Measurements from ENCODE around the gene C10orf62.
"Not testable (repeated sequence)": the region's sequence is repeated elsewhere in the genome, so short reads cannot be mapped to it uniquely, and the experiment has no call there.

C10orf62 gene

DNA sequence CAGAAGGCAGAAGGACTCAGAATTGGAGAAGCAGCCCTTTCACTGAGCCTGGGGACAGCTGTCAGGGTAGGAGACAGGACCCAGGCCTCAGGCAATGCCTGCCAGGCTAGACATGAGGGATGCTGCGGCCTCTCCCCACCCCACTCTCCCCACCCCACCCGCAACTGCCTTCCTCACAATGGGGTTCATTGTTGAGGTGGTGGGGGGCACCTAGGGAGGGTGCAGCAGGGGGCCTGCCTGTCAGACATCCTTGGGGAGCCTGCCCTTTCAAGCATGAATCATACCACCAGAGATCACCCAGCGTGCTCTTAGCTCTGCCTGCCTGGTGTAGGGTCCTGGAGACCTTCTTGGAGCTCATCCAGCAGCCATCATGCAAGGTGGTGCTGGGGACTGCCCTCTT, at the start of gene C10orf62:
Gene C10orf62 (plus strand): TSS at position 243 of the 400 bp plus-strand sequence. CDS start 177 bp downstream, outside the sequence.
- DNase-seq (ENCODE audit: low read depth in 2 of 2): no peak

GRCh38 chr10:97540669-97541500, 48.6 kb upstream of the C10orf62 start:
- DNase-seq (ENCODE audit: low read depth in 2 of 2): no peak

DNA sequence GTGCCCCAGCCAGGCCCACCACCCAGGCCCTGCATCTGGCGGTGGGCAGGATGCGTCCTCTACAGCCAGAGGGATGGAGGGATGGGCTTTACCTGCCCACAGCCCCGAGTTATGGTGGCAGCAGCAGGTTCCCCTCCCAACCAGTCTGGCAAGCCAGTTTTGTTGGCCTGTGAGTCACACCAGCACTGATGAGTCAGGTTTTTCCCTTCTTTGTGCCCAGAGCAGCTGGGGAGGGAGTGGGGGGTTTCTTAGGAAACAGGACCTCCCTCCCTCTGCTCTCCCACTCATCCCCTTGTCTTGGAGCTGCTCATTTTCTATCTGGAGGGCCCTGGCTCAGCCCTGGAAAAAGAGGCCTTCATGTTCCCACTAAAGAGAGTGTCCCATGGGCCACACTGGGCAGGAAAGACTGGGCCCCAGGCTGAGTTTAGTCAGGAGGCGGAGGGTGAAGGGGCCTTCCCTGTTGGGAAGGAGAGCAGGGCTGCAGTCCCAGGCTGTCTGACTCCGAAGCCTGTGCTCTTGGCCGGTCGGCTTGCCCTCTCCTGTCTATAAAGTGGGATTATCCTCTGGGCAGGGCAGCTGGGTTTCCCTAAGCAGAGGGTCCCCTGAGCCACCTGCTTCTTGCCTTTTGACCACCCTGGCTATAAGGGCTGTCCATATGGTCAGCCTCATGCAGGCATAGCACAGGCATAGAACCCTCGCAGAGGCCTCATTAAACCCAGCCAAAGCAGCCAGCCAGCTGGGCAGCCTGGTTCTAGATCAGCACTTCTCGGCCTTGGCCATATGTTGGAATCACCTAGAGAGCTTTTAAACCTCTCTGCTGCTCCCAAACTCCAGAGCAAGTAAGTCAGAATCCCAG, 47.1 kb upstream of the C10orf62 start:
- no peak for DNase-seq (ENCODE audit: low read depth in 2 of 2)

DNA sequence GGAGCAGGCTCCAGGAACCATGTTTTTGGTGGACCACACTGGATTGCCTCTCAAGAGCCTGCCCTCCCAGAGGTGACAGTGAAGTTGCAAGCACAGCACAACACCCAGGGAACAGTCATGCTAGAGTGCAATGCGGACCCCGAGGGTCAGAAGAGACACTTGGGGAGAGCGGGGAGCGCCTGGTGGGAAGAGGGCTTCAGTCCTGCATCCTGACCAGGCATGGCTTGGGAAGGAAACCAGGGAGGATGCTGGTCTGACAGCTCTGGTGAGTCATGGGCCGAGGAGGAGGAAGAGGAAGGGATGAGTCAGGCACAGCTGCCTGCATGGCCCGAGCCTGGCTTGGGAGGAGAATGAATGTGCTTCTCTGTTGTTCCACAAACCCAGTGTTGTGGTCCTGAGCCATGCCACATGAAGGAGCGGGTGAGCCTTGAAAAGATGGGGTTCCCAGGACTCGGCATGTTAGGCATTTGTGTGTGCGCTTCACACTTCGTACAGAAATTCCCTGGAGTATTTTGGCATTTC, 46.4 kb upstream of the C10orf62 start:
- peak in 1 of 2 donors; percentile 1 for DNase-seq (ENCODE audit: low read depth in 2 of 2)

- no peak for DNase-seq (ENCODE audit: low read depth in 2 of 2)
Observed at GRCh38 chr10:97546456-97547270, 42.9 kb upstream of the C10orf62 start.

DNA sequence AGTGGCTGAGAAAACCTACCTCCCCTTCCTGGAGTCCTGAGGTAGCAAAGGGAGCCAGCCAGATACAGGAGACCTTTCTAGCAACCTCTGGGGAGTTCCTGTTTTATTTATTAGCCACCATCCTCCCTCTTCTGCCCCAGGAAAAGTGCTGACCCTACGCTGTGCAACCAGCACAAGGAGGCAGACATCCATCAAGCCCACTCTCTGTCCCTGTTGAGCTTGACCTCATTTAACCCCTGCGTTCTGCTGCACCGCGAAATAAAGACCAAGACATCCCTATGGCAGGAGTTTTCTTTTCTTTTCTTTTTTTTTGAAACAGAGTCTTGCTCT, 42.3 kb upstream of the C10orf62 start:
- no peak for DNase-seq (ENCODE audit: low read depth in 2 of 2)

GRCh38 chr10:97547962-97548361, 41.6 kb upstream of the C10orf62 start:
- no peak for DNase-seq (ENCODE audit: low read depth in 2 of 2)

GRCh38 chr10:97548828-97549455, 40.6 kb upstream of the C10orf62 start:
- no peak for DNase-seq (ENCODE audit: low read depth in 2 of 2)

GRCh38 chr10:97549587-97550322, 39.8 kb upstream of the C10orf62 start:
- no peak for DNase-seq (ENCODE audit: low read depth in 2 of 2)

GRCh38 chr10:97550336-97551149, 39.0 kb upstream of the C10orf62 start:
- DNase-seq (ENCODE audit: low read depth in 2 of 2): no peak

DNA sequence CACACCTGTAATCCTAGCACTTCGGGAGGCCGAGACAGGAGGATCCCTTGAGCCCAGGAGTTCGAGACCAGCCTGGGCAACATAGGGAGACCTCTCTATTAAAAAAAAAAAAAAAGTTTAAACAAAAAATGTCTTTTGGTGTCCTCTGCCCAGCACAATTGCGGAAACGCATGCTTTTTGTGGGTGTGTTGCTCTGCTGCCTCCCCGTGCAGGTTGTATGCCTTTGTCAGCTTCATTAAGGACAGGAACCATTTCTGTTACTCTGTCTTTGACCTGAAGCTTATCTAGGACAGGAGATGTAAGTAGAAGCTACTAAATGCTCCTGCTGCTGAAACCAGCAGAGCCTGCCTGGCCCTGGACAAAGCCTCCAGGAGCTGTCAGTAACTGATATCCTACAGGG, 38.2 kb upstream of the C10orf62 start:
- no peak for DNase-seq (ENCODE audit: low read depth in 2 of 2)

DNA sequence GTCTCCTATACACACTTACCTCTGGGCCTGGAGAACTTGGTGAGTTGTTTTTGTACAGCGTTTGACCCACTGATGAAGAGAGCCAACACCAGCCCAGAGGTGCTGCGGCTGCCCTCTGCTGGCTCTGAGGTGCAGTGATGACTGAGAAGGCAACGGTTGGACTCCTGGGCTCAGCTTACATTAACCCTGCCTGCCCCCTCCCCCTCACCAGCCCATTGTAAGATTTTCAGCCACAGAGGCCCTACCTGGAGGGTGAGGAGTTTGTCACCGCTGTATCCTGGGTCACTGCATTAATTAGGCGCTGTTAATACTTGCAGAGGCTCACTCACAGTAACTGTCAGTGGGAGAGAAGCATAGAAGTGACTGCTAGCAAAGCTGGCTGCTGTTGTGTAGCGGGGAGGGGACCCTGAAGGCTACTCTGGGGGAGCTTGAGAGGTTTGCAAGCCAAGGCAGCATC, 35.9 kb upstream of the C10orf62 start:
- DNase-seq (ENCODE audit: low read depth in 2 of 2): peak; percentile 27 to 42

GRCh38 chr10:97554336-97554735, 35.2 kb upstream of the C10orf62 start:
- not testable (repeated sequence) for DNase-seq (ENCODE audit: low read depth in 2 of 2)

GRCh38 chr10:97555541-97555940, 34.0 kb upstream of the C10orf62 start:
- not testable (repeated sequence) for DNase-seq (ENCODE audit: low read depth in 2 of 2)

- DNase-seq (ENCODE audit: low read depth in 2 of 2): not testable (repeated sequence)
Observed at GRCh38 chr10:97560731-97561381, 28.7 kb upstream of the C10orf62 start.

DNA sequence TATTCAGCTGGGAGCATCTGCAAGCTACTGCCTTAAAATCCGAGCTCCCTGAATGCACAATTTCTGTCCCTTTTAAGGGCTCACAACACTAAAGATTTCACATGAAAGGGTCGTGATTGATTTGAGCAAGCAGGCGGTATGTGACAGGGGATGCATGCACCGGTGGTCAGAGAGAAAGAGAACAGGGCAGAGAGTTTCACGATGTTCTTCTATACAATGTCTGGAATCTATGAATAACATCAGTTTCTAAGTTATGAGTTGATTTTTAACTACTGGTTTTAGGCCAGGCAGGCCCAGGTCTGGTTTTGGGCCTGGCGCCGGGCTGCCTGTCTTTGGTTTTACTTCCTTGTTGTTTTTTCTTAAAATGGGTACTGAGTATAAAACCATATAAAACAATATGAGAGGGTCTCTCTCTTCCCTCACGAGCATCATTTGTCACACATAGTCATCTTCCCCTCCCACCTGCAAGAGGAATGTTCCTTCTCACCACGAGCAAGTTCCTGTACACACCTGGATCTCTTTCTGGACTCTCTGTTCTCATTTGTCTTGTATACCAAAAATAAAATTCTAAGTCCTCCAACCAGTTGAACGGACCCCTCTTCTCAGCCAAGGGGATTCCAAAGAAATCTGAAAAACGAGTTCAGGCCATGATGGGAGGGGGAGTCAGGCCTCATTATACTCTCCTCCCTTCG, 28.0 kb upstream of the C10orf62 start:
- not testable (repeated sequence) for DNase-seq (ENCODE audit: low read depth in 2 of 2)

GRCh38 chr10:97562329-97562728, 27.2 kb upstream of the C10orf62 start:
- not testable (repeated sequence) for DNase-seq (ENCODE audit: low read depth in 2 of 2)

- no peak for DNase-seq (ENCODE audit: low read depth in 2 of 2)
Observed at GRCh38 chr10:97563337-97563736, 26.2 kb upstream of the C10orf62 start.

All from stimulated activated CD8-positive, alpha-beta memory T cell treated with anti-CD3 and anti-CD28 coated beads, Interleukin-2, amount 100 ng/mL, for 1 hour (primary cell).